ENCODE results near the gene DCP1B. TPM values are rescaled to one million over a fixed set of nuclear protein-coding genes. Genes with fewer than 3 reads are reported as not detected.

The DCP1B gene
- total RNA-seq, 2 donors from 2014 or later = 9.7 to 10.5 TPM

- no peak overlapping the region for H3K27ac Mint-ChIP-seq
- H3K27me3 Mint-ChIP-seq = no peaks in the 10 kb centered on the region
- ATAC-seq = no peak
- no peak for DNase-seq
- no peaks in the 10 kb centered on the region for H3K36me3 Mint-ChIP-seq (ENCODE audit: low read depth)
- H3K4me3 Mint-ChIP-seq = no peak overlapping the region
- no peaks in the 10 kb centered on the region for H3K9me3 ChIP-seq (ENCODE audit: control insufficient read depth, low read length, poor library complexity, severe bottlenecking)
- peaks cover 19% of the 10 kb centered on the region for H3K4me1 Mint-ChIP-seq
These were observed 26.0 kb downstream of the DCP1B start for GRCh38 chr12:1978078-1978862.

DNA sequence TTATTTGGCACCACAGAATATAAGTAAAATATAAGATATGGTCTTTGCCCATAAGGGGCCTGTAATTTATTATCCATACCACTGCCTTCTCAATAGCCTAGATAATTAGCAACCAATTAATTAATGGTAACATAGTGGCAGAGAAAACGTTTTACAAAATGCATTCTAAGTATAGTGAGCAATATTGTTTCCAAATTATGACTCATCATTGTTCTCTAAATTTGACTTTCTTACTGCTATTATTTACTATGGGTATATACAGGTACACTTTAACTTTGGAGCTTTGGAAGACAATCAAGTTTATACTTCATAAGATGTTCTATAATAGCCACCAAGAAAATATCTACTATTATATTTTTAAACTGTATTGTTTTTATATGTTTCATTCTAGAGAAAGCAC lies 26.7 kb downstream of the DCP1B start:
- no peak for ATAC-seq

GRCh38 chr12:1977109-1977508 lies 27.1 kb downstream of the DCP1B start:
- H3K9me3 ChIP-seq (ENCODE audit: control insufficient read depth, low read length, poor library complexity, severe bottlenecking) = no peaks in the 10 kb centered on the region
- DNase-seq = no peak
- no peak for ATAC-seq
- H3K27ac Mint-ChIP-seq = no peak overlapping the region
- peaks cover 14% of the 10 kb centered on the region for H3K4me1 Mint-ChIP-seq
- H3K36me3 Mint-ChIP-seq (ENCODE audit: low read depth) = no peaks in the 10 kb centered on the region
- H3K4me3 Mint-ChIP-seq = no peak overlapping the region
- no peaks in the 10 kb centered on the region for H3K27me3 Mint-ChIP-seq

More for the DNA sequence above, 26.7 kb downstream of the DCP1B start:
- Mint-ChIP-seq H3K4me1 (peaks cover 14% of the 10 kb centered on the region), H3K4me3 (no peak overlapping the region), H3K27me3 (no peaks in the 10 kb centered on the region), H3K27ac (no peak overlapping the region), H3K36me3 (ENCODE audit: low read depth) (no peaks in the 10 kb centered on the region)
- no peak for DNase-seq
- no peaks in the 10 kb centered on the region for H3K9me3 ChIP-seq (ENCODE audit: control insufficient read depth, low read length, poor library complexity, severe bottlenecking)

GRCh38 chr12:1974812-1975211 lies 29.4 kb downstream of the DCP1B start:
- no peak overlapping the region for H3K27ac Mint-ChIP-seq
- DNase-seq (no peak), ATAC-seq (no peak)
- no peak overlapping the region for H3K4me3 Mint-ChIP-seq
- no peaks in the 10 kb centered on the region for H3K36me3 Mint-ChIP-seq (ENCODE audit: low read depth)
- no peaks in the 10 kb centered on the region for H3K27me3 Mint-ChIP-seq
- H3K9me3 ChIP-seq (ENCODE audit: control insufficient read depth, low read length, poor library complexity, severe bottlenecking) = no peaks in the 10 kb centered on the region
- peaks cover 9% of the 10 kb centered on the region for H3K4me1 Mint-ChIP-seq

- ATAC-seq (no peak), DNase-seq (no peak)
- H3K36me3 Mint-ChIP-seq (ENCODE audit: low read depth) = no peaks in the 10 kb centered on the region
- H3K27ac Mint-ChIP-seq = no peak overlapping the region
- no peaks in the 10 kb centered on the region for H3K9me3 ChIP-seq (ENCODE audit: control insufficient read depth, low read length, poor library complexity, severe bottlenecking)
- no peaks in the 10 kb centered on the region for H3K27me3 Mint-ChIP-seq
- H3K4me3 Mint-ChIP-seq = no peak overlapping the region
- peaks cover 8% of the 10 kb centered on the region for H3K4me1 Mint-ChIP-seq
These were observed 31.4 kb downstream of the DCP1B start for GRCh38 chr12:1972856-1973317.

- H3K4me1 Mint-ChIP-seq = peaks cover 8% of the 10 kb centered on the region
These were observed 32.0 kb downstream of the DCP1B start for GRCh38 chr12:1972260-1972659.

GRCh38 chr12:1970331-1970900 lies 33.8 kb downstream of the DCP1B start:
- H3K27ac Mint-ChIP-seq = no peak overlapping the region
- no peak for ATAC-seq
- no peak for DNase-seq
- H3K27me3 Mint-ChIP-seq = no peaks in the 10 kb centered on the region
- H3K4me3 Mint-ChIP-seq = no peak overlapping the region
- H3K4me1 Mint-ChIP-seq = peaks cover 3% of the 10 kb centered on the region
- H3K9me3 ChIP-seq (ENCODE audit: control insufficient read depth, low read length, poor library complexity, severe bottlenecking) = no peaks in the 10 kb centered on the region
- H3K36me3 Mint-ChIP-seq (ENCODE audit: low read depth) = peaks cover 2% of the 10 kb centered on the region

More at GRCh38 chr12:1972260-1972659, 32.0 kb downstream of the DCP1B start:
- no peak overlapping the region for H3K27ac Mint-ChIP-seq
- DNase-seq = no peak
- no peaks in the 10 kb centered on the region for H3K27me3 Mint-ChIP-seq
- no peaks in the 10 kb centered on the region for H3K36me3 Mint-ChIP-seq (ENCODE audit: low read depth)
- H3K4me3 Mint-ChIP-seq = no peak overlapping the region
- no peaks in the 10 kb centered on the region for H3K9me3 ChIP-seq (ENCODE audit: control insufficient read depth, low read length, poor library complexity, severe bottlenecking)
- ATAC-seq = no peak

DNA sequence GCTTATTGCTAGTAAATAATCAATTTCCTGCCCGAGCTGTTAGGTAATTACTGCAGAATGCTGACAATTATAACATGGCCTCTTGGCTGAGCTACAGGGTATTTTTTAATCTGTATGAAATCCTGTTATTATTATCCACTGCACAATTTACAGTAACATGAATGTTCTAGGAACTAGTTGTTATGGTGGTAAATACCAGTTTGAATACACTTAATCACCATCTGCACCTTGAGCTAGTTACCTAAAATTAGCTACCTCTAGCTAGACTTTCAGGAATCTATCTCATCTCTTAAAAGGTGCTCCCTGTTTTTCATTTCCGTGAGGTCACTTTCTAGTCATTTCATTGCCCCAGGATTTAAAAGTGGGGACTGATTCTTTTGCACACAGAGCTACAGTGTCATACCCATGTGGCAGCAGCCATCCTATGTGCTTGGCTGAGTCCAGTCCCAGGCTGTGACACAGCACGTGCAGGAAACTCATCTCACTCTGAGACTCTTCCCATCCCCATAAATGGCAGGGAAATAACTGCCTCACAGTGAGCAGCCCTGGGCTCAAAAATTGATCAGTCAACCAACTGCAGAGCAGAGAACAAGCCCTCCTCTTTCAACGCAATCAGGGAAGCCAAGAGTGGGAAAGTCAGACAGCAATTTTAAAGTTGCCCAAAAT lies 37.6 kb downstream of the DCP1B start:
- Mint-ChIP-seq H3K27me3 (no peaks in the 10 kb centered on the region), H3K4me3 (no peak overlapping the region), H3K36me3 (ENCODE audit: low read depth) (peaks cover 8% of the 10 kb centered on the region), H3K27ac (peak overlapping the region; percentile 56), H3K4me1 (peaks cover 5% of the 10 kb centered on the region)
- DNase-seq (no peak), ATAC-seq (no peak)
- no peaks in the 10 kb centered on the region for H3K9me3 ChIP-seq (ENCODE audit: control insufficient read depth, low read length, poor library complexity, severe bottlenecking)

- no peak for DNase-seq
- H3K4me3 Mint-ChIP-seq = no peak overlapping the region
- H3K9me3 ChIP-seq (ENCODE audit: control insufficient read depth, low read length, poor library complexity, severe bottlenecking) = no peaks in the 10 kb centered on the region
- no peak for ATAC-seq
- H3K27me3 Mint-ChIP-seq = no peaks in the 10 kb centered on the region
- H3K36me3 Mint-ChIP-seq (ENCODE audit: low read depth) = peaks cover 12% of the 10 kb centered on the region
- no peak overlapping the region for H3K27ac Mint-ChIP-seq
- peaks cover 6% of the 10 kb centered on the region for H3K4me1 Mint-ChIP-seq
These were observed 38.3 kb downstream of the DCP1B start for GRCh38 chr12:1965916-1966315.

- H3K4me1 Mint-ChIP-seq = peaks cover 6% of the 10 kb centered on the region
- no peaks in the 10 kb centered on the region for H3K9me3 ChIP-seq (ENCODE audit: control insufficient read depth, low read length, poor library complexity, severe bottlenecking)
- H3K4me3 Mint-ChIP-seq = peak overlapping the region; percentile 19
- no peaks in the 10 kb centered on the region for H3K27me3 Mint-ChIP-seq
- H3K27ac Mint-ChIP-seq = no peak overlapping the region
- peaks cover 23% of the 10 kb centered on the region for H3K36me3 Mint-ChIP-seq (ENCODE audit: low read depth)
- DNase-seq (no peak), ATAC-seq (no peak)
These were observed 41.9 kb downstream of the DCP1B start for GRCh38 chr12:1962051-1963020.

DNA sequence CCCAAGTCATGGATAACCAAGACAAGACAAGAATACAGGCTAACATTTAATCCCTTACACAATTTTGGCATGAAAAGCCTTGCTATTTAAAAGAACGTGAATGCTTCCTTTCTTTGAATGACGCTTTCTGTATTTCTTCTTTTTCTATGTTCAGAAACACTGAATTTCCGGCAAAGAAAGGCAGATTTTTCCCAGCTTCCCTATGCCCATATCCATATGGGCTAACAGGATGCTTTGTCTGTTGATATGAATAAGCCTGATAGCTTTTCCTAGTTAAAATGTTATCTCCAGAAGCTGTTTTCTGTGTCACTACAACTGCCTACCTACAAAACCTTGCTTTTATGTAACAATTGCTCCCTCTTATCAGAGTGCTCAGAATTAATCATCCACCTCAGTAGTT lies 47.5 kb downstream of the DCP1B start:
- H3K27ac Mint-ChIP-seq = no peak overlapping the region
- DNase-seq (no peak), ATAC-seq (no peak)
- no peaks in the 10 kb centered on the region for H3K27me3 Mint-ChIP-seq
- no peaks in the 10 kb centered on the region for H3K9me3 ChIP-seq (ENCODE audit: control insufficient read depth, low read length, poor library complexity, severe bottlenecking)
- H3K4me3 Mint-ChIP-seq = no peak overlapping the region
- H3K36me3 Mint-ChIP-seq (ENCODE audit: low read depth) = peaks cover 15% of the 10 kb centered on the region
- peaks cover 4% of the 10 kb centered on the region for H3K4me1 Mint-ChIP-seq

- no peaks in the 10 kb centered on the region for H3K9me3 ChIP-seq (ENCODE audit: control insufficient read depth, low read length, poor library complexity, severe bottlenecking)
- Mint-ChIP-seq H3K4me3 (no peak overlapping the region), H3K27me3 (no peaks in the 10 kb centered on the region), H3K4me1 (peaks cover 3% of the 10 kb centered on the region), H3K36me3 (ENCODE audit: low read depth) (peaks cover 5% of the 10 kb centered on the region), H3K27ac (no peak overlapping the region)
- ATAC-seq = no peak
- DNase-seq = no peak
These were observed 54.3 kb downstream of the DCP1B start for GRCh38 chr12:1949771-1950470.
